Hindlimb muscle (tissue), 1 donor: ENCODE results near the gene CTNNA3. TPM values are rescaled to one million over a fixed set of nuclear protein-coding genes. Genes with fewer than 3 reads are reported as not detected.

Source experiments
- DNase-seq: peaks from one replicate; pipeline ENCODE4 v3.0.0-alpha.2; 2013
- polyA plus RNA-seq: library from polyadenylated mRNA; unstranded; fragments of 120-200 nt; gene quantifications from one replicate; pipeline ENCODE4 v1.2.1, GENCODE V29; 2013; ENCODE audit not compliant: insufficient read length

CTNNA3 gene
- polyA plus RNA-seq, 1 donor = 7.5 TPM

DNA sequence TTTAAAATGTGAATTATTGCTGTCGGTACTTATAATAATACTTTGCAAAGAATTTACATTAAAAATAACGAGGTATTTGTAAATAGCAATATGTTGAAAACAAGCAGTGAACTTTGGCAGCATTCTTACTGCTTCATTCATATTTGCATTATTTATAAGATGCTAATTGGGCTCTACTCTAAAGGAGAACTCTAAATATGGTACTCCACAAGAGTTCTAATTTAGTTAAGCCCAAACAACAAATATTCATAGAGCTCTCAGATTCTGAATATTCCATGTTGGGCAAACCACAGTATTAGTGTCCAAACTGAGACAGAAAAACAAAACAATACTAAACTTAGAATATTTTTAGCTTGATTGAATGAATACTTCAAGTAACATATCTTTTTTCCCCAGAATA lies 1674.6 kb downstream of the CTNNA3 start:
- DNase-seq = no peak

DNA sequence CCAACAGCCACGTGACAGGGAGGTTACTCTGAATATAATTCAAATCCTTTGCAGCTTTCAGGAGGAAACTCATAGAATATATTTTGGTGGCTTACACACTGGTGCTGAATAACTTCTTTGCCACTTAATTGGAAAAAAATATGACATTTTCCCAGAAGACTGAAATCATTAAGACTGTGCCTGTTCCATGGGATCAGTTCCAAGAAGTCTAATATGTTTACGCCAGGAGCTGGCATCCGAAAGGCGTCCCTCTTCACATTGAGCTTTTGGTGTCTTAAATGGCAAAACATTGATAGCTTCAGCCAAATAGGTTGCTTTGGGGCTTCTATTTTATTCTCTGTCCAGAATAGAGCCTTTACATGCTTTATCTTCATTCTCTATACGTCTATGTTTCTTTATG lies 1687.8 kb downstream of the CTNNA3 start:
- no peak for DNase-seq

GRCh38 chr10:66006411-66006810 lies 1689.6 kb downstream of the CTNNA3 start:
- DNase-seq = no peak

DNA sequence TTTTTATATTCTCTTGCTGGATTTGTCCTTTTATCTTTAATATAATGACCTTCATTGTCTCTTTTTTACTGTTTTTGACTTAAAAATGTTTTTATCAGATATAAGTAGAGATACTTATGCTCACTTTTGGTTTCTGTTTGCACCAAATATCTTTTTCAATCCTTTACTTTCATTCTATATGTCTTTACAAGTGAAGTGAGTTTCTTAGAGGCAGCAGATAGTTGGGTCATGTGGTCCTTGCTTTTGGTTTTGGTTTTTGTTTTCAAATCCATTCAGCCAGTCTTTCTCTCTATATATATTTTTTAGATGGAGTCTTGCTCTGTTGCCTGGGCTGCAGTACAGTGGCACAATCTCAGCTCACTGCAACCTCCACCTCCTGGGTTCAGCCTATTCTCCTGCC lies 1702.5 kb downstream of the CTNNA3 start:
- no peak for DNase-seq

GRCh38 chr10:65968871-65969270 lies 1727.1 kb downstream of the CTNNA3 start:
- DNase-seq = no peak

DNA sequence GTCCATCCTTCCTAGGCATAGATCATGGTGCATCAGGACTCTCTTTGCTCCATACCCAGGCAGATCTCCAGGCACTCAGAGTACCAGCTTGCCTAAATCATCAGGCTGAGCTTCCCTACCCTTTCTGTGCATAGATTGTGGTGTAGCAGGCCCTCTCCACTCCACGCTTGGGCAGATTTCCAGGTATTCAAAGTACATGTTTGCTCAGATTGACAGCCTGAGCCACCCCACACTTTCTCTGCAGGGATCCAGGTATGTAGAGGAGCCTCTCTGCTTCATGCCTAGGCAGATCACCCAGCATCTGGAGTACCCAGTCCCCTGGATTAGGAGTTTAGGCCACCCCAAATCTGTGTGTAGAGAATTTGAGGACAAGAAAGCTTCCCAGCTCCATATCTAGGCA lies 1727.6 kb downstream of the CTNNA3 start:
- no peak for DNase-seq

- no peak for DNase-seq
Measured at GRCh38 chr10:65964205-65964604, 1731.8 kb downstream of the CTNNA3 start.

DNA sequence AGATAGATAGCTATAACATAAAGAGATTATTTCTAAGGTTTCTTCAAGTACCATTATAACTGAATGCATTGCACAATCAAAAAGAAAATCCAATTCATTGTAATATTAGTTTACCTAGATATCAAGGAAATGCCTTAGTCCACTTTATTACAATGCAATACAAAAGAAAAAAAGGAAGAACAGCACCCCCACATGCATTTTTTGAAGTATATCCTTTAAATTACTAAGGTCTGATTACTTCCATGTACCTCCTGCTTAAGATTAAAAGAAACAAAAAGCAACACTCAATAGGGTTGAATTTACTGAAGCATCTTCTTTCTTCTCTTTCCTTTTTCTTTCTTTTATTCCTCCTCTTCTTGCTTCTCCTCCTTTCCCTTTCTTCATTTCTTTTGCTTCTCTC lies 1743.9 kb downstream of the CTNNA3 start:
- no peak for DNase-seq

DNA sequence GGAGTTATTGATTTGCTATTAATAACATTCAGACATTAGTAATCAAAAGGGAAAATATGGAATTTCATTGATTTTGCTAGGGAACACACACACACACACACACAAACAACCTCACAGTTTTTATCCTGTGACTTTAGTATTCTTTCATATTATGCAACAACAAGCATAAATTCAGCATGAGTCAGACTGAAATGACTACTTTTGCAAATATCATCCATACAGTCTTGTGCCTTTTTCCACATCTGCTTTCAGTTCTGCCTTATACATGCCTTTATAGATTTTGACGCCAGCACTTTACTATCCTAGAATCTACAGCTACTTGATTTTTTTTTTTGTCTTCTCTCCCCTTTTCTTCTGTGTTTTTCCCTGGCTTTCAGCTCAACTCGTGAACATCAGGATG lies 1745.9 kb downstream of the CTNNA3 start:
- DNase-seq = no peak

DNA sequence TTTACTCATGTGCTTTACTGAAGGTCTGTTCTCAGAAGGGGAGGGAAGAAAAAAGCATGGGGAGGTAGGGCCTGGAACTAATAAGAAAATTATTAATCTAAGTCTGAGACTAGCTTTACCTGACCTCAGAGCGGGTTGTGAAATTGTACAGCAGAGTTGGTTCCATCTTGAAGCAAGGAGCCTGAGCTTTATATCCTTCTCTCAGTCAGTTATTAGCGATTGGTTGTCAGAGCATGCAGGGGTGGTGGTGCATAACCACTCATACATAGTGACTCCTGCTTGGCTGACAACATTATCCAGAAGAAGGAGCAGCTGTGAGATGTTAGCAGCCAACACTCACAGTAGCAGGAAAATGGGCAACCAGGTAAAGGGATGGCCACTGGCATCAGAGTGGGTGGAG lies 1746.5 kb downstream of the CTNNA3 start:
- no peak for DNase-seq

GRCh38 chr10:65945061-65945460 lies 1750.9 kb downstream of the CTNNA3 start:
- no peak for DNase-seq

GRCh38 chr10:65943451-65943850 lies 1752.5 kb downstream of the CTNNA3 start:
- no peak for DNase-seq

DNA sequence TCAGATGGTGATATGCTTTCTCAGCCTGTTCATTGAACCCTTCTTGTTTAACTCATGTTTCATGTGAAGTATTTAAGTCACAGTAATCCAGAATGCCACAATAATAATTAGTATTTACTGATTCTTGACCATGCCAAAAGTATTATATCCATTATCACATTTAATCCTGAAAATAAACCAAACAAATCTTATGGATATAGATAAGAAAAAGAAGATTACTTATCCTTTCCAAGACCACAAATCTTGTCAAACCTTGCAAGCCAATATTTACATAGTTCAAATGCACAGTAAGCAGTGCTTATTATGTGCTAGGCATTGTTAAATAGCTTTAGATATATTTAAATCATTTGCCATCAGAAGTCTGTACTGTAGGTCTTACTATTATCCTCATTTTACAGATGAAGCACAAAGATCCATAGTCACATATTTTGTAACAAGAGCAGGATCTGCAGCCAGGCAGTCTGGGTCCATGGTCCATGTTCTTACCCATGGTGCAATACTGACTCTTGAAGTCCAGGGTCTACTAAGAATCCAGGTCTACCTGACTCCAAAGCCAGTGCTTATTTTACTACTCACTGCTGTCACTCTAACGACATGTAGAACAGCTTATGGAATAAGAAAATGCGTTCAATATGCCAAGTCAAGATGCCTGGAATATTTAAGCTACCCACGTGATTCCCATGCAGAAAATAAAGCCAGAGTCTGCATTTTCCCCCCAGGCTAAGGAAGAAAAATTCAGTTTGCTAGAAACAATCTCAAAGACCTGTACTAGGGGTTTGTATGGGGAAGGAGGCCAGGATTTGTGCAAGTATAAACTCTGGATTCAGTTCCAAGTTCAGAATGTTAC lies 1755.0 kb downstream of the CTNNA3 start:
- no peak for DNase-seq

- no peak for DNase-seq
Measured at GRCh38 chr10:65940105-65940504, 1755.9 kb downstream of the CTNNA3 start.

DNA sequence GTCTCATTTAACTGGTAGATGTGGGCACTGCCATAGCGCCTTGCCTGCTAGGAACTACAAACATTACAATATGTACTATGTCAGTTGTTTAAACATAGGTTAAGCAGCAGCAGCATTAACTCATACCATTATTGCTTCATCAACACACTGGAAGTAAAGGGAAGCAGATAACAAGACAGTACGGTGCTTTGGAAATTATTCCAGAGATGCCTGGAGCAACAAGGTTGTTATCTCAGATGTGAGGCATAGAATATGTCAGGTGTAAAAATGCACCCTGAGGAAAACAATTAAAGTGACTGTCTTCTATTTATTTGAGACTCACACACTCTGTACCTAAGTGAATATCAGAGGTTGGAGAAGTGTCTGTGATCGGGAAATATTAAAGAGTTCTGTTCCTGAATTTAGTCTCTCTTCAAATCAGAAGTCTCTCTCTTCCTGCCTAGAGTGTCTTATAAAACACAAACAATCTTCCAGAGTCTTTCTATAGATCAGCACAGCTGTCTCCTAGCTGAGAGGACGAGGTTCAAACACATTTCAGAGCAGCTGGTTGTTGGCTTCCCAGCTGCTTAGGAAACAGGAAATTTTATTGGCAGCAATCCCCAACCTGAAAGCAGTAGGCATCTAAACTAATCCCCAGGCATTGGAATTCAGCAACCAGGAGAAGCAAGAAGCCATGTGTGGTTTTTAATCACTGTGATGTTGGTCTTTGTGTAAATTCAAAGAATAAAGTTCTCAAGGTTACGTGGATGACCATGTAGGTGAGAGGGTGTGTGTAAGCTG lies 1764.5 kb downstream of the CTNNA3 start:
- no peak for DNase-seq

DNA sequence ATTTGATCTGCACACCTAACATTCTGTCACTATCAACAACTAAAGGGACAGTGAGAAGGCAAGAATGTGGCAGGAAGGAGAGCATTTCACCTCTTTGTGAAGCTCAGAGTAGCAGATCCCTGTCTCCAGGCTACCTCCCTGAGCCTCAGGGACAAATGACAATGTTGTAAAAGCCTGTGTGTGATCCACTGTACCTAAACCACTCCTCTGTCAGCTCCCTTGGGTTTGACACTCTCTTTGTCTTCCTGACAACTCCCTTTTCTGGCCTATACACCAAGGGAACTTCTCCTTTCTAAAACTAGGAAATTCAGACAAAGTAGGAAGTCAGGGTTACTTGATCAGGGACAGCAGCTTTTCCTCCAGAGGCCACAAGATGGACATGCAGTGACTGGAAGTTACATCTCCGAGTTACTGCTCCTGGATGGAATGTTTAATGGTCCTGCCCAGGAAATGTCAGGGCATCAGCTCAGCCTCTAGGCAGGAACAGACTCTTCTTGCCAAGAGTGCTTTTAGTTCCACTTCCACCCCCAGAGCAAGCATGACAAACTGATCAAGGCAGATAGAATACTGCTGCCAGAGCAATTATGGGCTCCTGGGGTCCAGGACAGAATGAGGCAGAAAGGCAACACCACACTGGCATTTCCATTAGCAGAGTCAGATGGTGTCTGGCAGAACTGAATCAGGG lies 1784.7 kb downstream of the CTNNA3 start:
- no peak for DNase-seq

GRCh38 chr10:65910209-65910608 lies 1785.8 kb downstream of the CTNNA3 start:
- DNase-seq = no peak

- no peak for DNase-seq
Measured at GRCh38 chr10:65907199-65907712, 1788.7 kb downstream of the CTNNA3 start.

- no peak for DNase-seq
Measured at GRCh38 chr10:65903620-65904019, 1792.4 kb downstream of the CTNNA3 start.

- DNase-seq = no peak
Measured at GRCh38 chr10:65900271-65900670, 1795.7 kb downstream of the CTNNA3 start.

DNA sequence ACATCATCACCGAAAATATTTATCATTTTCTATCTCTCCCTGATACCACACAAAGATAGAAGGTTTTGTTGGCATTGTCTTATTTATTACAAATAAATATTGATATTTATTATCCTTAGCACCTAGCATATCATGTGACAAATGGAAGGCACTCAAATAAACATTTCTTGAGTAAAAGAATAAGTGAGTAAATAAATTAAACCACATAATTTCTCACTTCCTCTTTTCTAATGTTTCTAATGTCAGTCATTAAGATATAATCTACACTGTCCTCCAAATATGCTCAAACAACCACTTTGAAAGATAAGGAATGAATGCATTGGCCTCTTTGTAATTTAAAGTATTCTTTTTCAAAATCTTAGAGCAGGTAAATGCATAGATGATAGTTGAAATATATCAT lies 1797.9 kb downstream of the CTNNA3 start:
- no peak for DNase-seq

GRCh38 chr10:65894961-65895360 lies 1801.0 kb downstream of the CTNNA3 start:
- DNase-seq = no peak

- DNase-seq = no peak
Measured at GRCh38 chr10:65894379-65894778, 1801.6 kb downstream of the CTNNA3 start.
